ENCODE data around the gene ANKRD13A.

DNA sequence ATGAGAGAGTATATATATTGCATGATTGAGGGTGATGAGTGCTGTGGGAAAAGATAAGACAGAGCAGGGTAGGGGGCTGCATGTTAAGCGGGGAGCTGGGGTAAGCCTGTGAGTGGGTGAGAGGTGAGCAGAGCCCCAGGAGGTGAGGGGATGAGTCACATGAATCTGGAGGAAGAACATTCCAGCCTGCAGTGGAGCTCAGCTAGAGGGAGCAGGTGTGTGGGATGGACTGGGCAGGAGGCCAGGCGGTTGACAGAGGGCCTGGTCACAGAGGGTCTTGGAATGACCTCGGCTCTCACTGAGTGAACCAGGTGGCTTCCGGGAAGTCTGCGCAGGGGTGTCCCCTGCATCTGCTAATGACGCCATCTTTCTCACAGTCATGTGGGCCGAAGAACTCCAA lies 47.5 kb upstream of the ANKRD13A start:
- no peak for TF ChIP-seq POLR2A (IDR thresholded peaks at IDR 0.05; ENCODE audit: low read length)
- TF ChIP-seq GATA1 (IDR thresholded peaks at IDR 0.05; ENCODE audit: low read depth, low read length) = no peak

Data from erythroblast (primary cell).